GM19351 (cell line): ENCODE results near the gene SLC16A12.

Experiments used
- ATAC-seq: cut with Tn5 transposase; IDR thresholded peaks from one replicate; pipeline ENCODE4 v1.9.1; 2021; ENCODE audit warnings: mild to moderate bottlenecking, moderate library complexity; ENCODE audit not compliant: unreplicated experiment

The SLC16A12 gene

DNA sequence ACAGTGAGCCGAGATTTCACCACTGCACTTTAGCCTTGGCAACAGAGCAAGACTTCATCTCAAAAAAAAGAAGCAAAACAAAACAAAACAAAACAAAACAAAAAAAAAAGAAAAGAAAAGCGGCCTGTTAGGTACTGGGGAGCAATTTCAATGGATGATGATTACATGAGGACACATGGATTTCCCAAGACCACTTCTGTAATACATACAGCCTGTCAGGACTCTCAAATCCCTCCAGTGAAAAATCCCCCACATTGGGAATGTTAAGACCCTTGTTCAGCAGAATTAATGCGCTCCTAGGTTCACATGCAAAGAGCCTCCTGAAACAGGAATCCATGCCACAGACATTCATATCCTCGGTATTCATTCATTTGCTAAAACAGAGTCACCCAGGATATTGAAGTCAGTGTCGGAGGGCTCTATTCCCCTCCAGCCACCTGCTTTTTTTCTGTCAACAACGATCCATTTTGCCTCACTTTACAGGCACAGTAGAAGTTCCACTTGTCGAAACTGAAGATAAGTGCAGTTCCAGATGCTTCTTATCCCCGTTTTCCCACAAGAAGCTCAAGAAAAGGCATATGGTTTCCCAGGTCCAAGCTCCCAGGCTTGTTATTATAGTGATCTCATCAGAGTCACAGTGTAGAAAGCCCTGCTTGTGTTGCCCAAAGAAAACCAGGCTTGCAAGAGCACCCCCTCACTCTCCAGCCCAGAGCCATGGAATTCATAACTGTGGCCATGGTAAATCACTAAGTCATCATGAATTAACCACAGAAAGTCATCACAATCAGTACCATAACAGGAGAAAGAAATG lies 20.2 kb downstream of the SLC16A12 start:
- ATAC-seq = no peak

DNA sequence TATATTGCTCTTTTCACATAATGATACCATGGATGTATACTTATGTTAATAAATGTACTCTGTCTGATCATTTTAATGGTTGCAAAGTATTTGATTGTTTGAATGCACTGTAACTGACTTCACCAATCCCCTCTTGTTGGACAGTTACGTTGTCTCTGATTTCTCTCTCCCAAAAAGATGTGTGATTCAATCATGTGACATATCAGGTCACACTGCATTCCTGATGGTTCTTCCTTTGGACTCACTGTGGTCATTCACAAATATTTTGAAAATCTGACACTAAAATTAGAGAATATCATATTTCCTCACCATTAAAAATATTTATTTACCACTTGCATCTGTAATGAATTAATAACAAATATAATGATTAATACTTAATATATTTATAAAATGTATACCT lies 22.2 kb downstream of the SLC16A12 start:
- no peak for ATAC-seq

DNA sequence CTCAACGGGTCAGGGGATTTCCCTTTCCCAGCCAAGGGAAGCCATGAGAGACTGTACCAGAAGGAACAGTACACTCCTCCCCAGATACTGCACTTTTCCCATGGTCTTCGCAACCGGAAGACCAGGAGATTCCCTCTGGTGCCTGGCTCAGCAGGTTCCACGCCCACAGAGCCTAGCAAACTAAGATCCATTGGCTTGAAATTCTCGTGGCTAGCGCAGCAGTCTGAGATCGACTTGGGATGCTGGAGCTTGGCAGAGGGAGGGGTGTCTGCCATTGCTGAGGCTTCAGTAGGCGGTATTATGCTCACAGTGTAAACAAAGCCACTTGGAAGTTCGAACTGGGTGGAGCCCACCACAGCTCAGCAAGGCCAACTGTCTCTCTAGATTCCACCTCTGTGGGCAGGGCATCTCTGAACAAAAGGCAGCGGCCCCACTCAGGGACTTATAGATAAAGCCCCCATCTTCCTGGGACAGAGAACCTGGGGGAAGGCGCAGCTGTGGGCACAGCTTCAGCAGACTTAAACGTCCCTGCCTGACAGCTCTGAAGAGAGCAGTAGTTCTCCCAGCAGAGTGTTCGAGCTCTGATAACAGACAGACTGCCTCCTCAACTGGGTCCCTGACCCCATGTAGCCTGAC lies 29.6 kb downstream of the SLC16A12 start:
- no peak for ATAC-seq

DNA sequence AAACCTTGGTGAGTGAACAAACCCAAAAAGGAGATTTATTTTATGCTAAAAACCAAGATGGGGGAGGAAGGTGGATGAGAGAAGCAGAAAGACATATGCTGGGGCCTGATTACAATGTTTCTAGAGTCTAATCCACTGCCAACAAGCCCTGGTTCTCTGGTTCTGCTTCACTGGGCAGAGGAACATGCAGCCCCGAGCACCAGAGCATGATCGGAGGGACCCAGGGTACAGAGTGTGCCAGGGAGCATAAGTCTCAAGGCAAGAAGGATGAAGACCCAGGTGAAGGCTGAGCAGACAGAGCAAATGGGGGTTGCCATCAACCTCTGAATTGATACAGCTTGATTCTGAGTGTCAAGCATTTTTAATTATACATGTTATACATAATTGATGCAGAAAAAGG lies 30.7 kb downstream of the SLC16A12 start:
- ATAC-seq = no peak

DNA sequence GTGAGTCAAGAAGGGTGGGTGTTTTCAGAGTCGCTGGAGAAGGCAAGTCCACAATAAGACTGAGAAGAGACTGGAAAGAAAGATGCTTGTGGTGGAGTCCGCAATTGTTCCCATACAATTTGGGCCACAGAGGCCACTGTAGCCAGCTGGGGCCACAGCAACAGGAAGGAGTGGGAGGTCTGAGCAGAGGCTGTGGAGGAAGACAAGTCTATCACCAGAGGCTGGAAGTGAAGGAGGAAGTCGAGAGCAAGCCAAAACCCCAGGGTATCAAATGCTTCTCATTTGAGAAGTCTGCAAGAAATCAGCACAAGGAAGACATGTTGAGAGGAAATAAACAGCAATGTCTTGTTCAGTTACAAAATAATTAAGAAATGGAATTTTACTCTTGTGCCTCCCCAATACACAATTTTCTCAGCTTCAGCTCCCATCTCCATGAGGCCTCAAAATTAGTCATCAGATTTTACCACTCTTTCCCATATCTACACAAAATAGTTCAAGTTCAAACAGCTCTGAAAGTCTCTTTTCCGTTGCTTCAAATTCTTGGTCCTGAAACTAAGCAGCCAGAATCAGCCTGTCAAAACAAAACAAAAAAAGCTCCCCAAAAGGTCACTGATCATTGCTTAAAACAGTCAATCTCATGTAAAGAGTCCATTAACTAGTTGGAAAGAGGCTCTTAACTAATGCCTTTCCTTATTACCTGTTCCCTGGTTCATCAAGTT lies 31.6 kb downstream of the SLC16A12 start:
- no peak for ATAC-seq

DNA sequence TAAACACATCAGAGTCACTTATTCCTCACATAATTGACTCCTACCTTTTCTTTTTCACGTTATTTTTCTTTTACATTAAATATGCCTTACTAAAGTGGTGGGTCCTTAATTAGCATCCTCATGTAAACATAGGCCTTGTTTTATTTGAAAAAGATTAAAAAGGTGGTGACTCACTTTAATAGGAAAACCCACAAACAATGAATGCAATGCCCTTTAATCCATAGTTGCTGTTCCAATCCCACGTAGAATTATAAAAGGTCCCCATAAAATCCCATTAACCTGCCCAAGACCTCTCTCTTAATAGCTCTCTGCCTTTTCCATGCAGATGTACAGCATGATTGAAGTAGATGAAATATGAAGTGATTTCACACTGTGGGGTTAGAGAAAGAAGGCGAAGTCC lies 32.2 kb downstream of the SLC16A12 start:
- no peak for ATAC-seq

DNA sequence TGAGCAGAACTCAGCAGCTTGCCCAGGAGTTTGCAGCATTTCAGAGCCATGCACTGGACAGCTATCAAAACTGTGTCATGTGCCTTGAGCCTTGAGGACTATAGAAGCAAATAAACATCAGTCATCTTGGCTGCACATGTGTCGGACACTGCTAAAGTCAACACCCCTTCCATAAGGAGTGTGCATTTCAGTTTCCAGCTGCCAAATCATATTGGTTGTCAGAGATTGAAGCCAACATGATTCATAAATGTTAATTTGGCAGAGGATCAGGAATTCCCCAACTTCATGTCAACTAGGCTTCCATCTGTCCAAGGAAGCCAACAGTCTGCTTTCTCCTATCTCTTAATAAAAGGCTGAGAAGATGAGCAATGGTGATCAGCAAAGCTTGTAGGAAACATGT lies 32.8 kb downstream of the SLC16A12 start:
- ATAC-seq = no peak

DNA sequence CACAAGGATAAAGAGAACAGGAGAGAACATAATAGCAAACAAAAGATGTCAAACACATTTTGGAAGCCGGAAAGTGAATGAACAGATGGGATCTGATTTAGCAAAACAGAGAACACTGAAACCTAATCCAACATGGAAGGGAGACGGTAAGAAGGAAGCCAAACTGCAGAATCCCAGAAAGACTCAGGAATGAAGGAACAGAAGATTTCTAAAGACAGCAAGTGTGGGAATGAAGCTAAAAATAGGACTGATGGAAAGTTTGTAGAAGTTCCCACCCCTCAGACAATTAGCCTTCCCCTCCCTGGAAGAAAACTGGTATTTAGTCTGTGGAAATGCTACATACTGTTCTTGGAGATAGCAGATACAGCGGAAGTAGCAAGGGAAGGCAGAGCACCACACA lies 40.8 kb downstream of the SLC16A12 start:
- no peak for ATAC-seq

DNA sequence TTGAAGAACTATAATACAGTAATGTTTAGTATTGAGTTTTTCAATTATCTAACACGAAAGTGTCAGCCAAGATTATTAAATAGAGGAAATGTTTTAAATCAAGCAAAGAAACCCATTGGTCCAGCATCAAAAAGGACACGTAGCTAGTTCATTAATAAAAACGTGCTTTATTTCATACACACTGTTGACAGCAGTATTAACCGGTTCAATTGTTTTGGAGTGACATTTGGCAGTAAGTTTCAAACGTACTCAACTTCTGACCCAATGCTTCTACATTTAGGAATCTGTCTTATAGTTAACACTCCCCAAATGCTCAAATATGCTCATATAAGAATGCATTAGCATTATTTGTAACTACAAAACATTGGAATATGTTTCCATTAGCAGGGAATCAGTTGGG lies 41.3 kb downstream of the SLC16A12 start:
- ATAC-seq = no peak

DNA sequence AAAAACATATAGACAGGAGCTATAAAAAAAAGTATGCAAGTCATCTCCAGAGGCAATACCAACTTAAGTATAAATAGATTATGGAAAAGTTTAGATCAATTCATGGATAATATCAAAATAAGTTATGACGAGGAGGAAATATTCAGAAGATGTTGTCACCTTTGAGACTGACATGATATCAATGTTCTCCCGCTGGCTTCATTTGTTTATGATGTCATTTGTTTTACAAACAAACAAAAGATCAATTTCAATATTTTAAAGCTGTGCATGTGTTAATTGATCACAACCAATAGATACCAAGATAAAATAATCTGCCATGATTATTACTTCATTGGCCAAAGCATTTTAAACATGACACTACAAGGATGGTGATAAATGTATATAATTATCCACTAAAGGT lies 43.5 kb downstream of the SLC16A12 start:
- no peak for ATAC-seq

DNA sequence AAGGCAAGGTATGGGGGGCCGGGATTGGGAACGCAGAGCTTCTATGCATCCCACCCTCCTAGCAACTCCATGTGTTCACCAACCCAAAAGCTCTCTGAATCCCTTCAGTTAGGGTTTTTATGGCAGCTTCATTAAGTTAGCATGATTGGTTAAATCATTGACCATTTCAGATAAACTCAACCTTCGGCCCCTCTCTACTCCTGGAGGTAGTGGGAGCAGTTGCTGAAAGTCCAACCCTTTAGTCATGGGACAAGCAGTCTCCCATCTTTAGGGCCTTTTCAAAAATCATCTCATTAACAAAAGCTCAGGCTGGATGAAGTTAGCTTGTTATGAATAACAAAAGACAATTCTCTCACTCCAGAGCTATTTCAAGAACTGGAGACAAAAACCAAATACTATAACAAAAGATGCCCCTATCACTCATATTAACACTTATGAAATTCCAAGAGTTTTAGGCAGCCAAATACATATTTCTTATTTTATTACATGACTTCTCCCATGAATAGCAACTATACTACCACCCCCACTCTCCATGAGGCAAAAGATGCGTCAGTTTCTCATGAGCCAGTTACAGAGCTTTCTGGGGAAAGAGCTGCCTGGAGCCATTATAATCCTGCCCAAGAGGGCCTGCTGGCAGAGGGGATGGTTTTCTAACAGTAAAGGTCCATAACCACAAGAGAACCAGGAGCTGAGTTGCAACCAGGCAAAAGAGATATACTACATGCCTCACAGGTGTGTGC lies 44.6 kb downstream of the SLC16A12 start:
- ATAC-seq = no peak

DNA sequence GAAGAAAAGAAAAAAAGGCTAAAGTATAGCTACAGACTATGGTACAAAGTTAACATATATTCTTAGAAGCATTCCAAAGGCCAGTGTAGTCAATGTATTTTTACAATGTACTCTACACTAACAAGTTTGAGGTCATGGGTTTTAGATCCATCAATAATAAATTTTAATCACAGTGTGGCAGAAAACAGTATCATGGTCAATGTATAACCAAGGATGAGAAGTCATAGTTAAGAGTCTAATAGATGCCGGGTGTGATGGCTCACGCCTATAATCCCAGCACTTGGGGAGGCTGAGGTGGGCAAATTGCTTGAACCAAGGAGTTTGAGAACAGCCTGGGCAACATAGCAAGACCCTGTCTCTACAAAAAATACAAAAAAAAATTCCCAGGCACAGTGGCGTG lies 53.1 kb downstream of the SLC16A12 start:
- no peak for ATAC-seq

DNA sequence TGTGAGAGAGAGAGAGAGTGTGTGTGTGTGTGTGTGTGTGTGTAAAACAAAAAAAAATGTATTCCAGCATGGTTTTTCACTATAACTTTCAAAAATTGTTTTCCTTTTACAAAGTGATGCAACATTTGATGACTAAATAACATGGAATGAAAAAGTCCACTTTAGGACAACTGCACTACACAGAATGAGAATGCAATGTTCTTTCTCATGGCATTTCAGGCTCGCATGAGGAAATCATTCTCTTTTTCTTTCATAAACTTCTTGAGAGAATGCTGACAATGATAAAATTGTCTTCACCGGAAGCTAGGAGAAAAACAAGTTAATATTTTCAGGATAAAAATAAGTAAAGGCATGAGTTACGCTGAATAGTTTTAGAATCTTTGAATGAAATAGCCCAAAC lies 53.7 kb downstream of the SLC16A12 start:
- ATAC-seq = no peak

DNA sequence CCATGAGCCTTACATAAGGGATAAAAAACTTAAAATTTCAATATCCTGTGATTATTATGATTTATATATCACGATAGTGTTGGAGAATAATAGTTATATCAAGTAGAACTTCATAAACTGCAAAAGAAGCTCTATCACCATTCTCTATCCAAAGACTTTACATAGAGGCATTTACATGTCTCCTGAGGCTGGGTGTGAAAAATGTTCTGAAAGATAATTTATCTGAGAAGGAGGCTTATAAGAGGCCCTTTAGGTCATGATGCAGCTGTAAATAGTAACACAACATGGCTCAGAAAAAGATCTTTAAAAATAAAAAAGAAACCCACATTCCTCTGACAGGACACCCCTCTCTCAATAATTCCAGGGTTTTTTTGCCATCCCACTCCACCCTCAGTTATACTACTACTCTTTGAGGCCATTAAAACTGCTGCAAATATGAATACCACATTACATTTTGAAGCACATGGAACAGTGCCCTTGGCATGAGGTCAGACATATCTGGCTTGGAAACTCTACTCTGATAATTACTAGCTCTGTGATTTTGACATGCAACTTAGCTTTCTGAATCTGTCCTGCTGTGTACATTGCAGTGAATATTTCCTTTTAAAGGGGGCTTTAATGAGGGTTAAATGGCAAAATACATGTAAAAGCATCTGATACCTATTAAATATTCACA lies 55.5 kb downstream of the SLC16A12 start:
- no peak for ATAC-seq

DNA sequence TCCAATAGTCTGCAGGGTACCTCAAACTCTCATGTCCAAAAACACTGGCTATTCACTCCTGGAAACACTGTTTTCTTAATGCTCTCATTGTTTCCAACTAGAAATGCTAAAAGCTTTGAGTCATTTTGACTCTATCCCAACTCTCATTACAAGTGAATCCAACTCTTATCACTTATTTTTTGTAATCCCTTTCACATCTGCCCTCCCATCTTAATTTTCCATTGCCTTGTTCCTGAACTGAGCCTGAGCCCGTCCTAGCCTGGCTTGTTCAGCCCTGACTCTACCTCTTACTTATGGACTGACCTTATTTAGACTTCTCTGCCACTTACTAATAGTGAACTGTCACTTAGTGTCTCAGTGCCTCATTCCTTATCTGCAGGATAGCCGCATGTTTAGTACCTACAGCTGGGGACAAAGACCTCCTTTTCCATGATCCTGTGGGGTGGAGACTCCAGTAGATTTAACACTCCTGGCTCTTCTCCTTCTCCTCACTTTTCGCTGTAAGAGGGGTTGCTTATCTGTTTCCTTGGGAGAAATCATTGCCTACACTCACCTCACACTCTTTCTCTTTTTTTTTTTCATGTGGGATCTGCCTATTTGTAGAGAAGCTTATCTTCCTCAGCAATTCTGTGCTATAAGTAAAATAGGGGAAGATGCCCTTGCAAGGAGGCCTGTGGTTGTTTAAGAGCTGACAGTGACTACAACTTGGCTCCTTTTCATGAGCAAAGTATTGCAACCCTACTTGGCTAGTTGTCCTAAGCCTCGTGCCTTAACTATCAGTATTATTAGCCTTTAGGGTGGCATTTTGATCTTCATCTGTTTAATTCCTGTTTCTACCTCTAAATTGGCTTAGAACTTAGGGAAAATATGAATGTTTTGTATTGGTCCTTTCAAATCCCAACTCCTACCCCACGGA lies 56.4 kb downstream of the SLC16A12 start:
- ATAC-seq = no peak

DNA sequence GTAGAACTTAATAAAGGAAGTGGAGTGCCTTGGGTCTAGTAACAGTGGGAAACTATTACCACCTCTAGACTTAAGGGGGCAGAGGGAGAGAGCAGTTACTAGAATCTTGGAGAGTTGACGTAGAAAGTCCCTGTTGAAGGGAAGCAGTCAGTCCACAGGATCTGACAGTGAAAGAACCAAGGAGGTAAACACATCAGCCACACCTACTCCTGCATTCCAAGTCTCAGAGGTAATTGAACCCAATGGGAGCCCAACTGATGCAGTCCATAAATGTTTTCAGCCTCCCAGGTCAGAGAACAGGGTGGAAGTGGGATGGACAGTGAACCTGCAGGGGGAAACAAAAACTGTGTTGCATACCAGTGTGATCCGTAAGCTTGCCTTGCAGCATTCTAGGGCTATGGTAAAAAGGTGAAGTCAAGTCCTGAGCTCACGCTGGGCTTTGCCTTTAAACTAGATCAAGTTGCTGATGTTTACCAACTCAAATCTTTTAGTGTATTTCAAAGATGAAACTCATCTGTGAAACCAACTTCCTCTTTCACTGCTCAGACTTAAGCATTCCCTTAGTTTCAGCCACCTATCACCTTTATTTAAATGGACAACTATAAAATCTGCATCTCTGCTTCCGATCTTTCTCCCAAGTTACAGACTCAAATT lies 57.2 kb downstream of the SLC16A12 start:
- peak; percentile 69 for ATAC-seq

DNA sequence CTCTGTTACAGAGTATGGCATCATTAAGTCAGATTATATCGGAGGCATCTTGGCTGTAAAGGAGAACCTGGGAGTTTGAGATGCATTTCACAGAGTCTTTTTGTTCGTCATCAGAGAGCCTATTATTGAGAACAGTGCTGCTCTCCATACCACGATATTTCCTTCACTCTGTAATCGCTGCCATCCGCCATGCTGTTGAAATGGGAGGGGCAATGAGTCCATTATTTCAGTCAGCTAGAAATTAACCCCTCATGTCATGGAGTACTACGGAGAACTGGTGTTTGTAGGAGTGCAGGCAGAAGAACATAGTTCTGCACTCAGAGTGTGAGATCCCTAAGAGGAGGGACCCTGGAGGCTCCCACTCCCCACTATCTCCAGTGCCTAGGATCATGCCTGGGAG lies 59.2 kb downstream of the SLC16A12 start:
- no peak for ATAC-seq

DNA sequence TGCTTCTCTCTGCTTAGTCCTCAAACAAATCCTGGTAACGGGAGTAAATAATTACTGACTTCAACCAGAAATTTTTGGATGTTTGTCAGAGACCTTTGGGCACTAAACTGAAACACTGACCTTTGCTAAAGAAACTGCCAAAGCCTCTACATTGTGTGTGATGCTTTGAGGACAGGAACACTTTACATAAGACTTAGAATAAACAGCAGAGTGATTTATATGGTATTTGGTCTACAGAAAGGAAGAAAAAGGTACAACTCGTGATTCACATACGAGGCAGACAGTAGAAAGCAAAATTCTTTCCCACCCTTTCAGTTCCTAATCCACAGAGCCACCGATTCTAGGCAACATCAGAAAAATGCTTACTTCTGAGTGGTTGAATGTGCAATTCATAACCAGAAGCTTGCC lies 59.8 kb downstream of the SLC16A12 start:
- ATAC-seq = no peak

DNA sequence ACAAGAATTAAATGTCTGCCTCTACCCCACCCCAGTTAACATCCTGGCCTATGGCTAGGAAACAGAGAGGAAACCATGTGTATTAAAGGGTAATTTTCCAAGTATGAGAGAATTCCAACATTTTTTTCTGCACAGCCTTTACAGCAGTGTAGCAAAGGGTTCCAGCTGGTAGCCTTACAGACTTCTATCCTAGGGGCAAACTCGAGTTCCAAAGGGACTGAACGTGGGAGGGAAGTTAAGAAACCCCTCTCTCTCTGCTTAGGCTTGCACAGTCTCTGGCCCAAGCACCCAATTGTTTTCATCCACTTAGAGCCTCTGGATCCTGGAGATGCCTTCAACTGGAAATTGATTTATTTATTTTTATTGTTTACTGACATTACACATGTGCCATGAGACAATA lies 60.3 kb downstream of the SLC16A12 start:
- ATAC-seq = no peak
